Endothelial cell of umbilical vein (primary cell): ENCODE data around the gene C19orf73.

Experiments
- EZH2 ChIP-seq: IDR thresholded peaks from 2 replicates; pipeline ENCODE4 v1.6.1; 2012; ENCODE audit warnings: borderline replicate concordance, low read depth, mild to moderate bottlenecking, moderate library complexity, low read length, inconsistent platforms; ENCODE audit not compliant: severe bottlenecking
- POLR2AphosphoS5 ChIP-seq: IDR thresholded peaks from 2 replicates; pipeline ENCODE4 v1.6.1; 2012; ENCODE audit warnings: low read depth, mild to moderate bottlenecking, control low read depth, low read length, moderate library complexity; ENCODE audit not compliant: insufficient read depth

GRCh38 chr19:49119411-49120324 lies 725 bp upstream of the C19orf73 start, which contains the start of gene PPFIA3:
- TF ChIP-seq POLR2AphosphoS5, result peak; percentile 24
- TF ChIP-seq EZH2, result no peak
